GM19463 (cell line): Measurements from ENCODE around the gene ARHGAP28.

Experiments used
- ATAC-seq: cut with Tn5 transposase; IDR thresholded peaks from one replicate; pipeline ENCODE4 v1.9.1; 2021; ENCODE audit warnings: mild to moderate bottlenecking, moderate library complexity; ENCODE audit not compliant: unreplicated experiment

ARHGAP28 gene

GRCh38 chr18:6951336-6952090 lies 222.0 kb downstream of the ARHGAP28 start:
- ATAC-seq: no peak

- no peak for ATAC-seq
Measured at GRCh38 chr18:6954501-6954900, 225.0 kb downstream of the ARHGAP28 start.

GRCh38 chr18:6955304-6955703 lies 225.8 kb downstream of the ARHGAP28 start:
- no peak for ATAC-seq

- ATAC-seq: no peak
Measured at GRCh38 chr18:6956495-6956894, 227.0 kb downstream of the ARHGAP28 start.

GRCh38 chr18:6956999-6957398 lies 227.5 kb downstream of the ARHGAP28 start:
- ATAC-seq: no peak

- ATAC-seq: no peak
Measured at GRCh38 chr18:6959110-6959509, 229.6 kb downstream of the ARHGAP28 start.

GRCh38 chr18:6960124-6960523 lies 230.6 kb downstream of the ARHGAP28 start:
- no peak for ATAC-seq

- ATAC-seq: no peak
Measured at GRCh38 chr18:6960656-6961055, 231.1 kb downstream of the ARHGAP28 start.

- ATAC-seq: no peak
Measured at GRCh38 chr18:6961331-6961730, 231.8 kb downstream of the ARHGAP28 start.

- no peak for ATAC-seq
Measured at GRCh38 chr18:6962571-6963451, 233.3 kb downstream of the ARHGAP28 start.

- ATAC-seq: no peak
Measured at GRCh38 chr18:6963452-6964097, 234.1 kb downstream of the ARHGAP28 start.
